HCT116 (cell line): ENCODE results near the gene MAMSTR.

ENCODE experiments used
- CTCF ChIP-seq, 3 experiments: fragments of 200-600 bp in 1 of 3; sonication (generic) in 1 of 3; IDR thresholded peaks in 2 of 3; conservative IDR thresholded peaks in 1 of 3; 2 replicates each; pipeline ENCODE4 v1.5.1; 2012 to 2017; ENCODE audit warnings: low read depth in 2 of 3, low read length in 2 of 3, antibody characterized with exemption in 1 of 3, borderline replicate concordance in 1 of 3, control low read depth in 1 of 3, mild to moderate bottlenecking in 1 of 3, mixed read lengths in 1 of 3, mixed run types in 1 of 3, moderate library complexity in 1 of 3; ENCODE audit not compliant: insufficient read depth in 1 of 3
- ELF1 ChIP-seq: IDR thresholded peaks from 2 replicates; pipeline ENCODE4 v1.6.1; 2012; ENCODE audit warnings: low read depth, borderline replicate concordance
- EZH2 ChIP-seq: fragments of 200-600 bp; sonication (generic); IDR thresholded peaks from 2 replicates; pipeline ENCODE4 v1.6.1; 2017; ENCODE audit warnings: antibody characterized with exemption, mixed run types
- EZH2phosphoT487 ChIP-seq: fragments of 200-600 bp; IDR thresholded peaks from 2 replicates; pipeline ENCODE4 v1.6.1; 2018; ENCODE audit warnings: antibody characterized with exemption, borderline replicate concordance
- FOSL1 ChIP-seq: IDR thresholded peaks from 2 replicates; pipeline ENCODE4 v1.6.1; 2012; ENCODE audit warnings: low read depth
- JUND ChIP-seq: IDR thresholded peaks from 2 replicates; pipeline ENCODE4 v1.6.1; 2012
- POLR2A ChIP-seq: IDR thresholded peaks from 2 replicates; pipeline ENCODE4 v1.7.0; 2011; ENCODE audit warnings: borderline replicate concordance; ENCODE audit not compliant: insufficient read depth, insufficient read length; ENCODE audit errors: extremely low read depth
- POLR2AphosphoS5 ChIP-seq: IDR thresholded peaks from 2 replicates; pipeline ENCODE4 v1.6.1; 2011; ENCODE audit warnings: mild to moderate bottlenecking, low read depth, low read length, moderate library complexity
- RAD21 ChIP-seq: IDR thresholded peaks from 2 replicates; pipeline ENCODE4 v1.6.1; 2012; ENCODE audit warnings: low read depth, mild to moderate bottlenecking
- SIN3A ChIP-seq: IDR thresholded peaks from 2 replicates; pipeline ENCODE4 v1.6.1; 2012; ENCODE audit warnings: low read depth
- SRF ChIP-seq: IDR thresholded peaks from 2 replicates; pipeline ENCODE4 v1.6.1; 2012; ENCODE audit warnings: low read depth
- TF ChIP-seq, protein P1 (sequence below): IDR thresholded peaks from 2 replicates; pipeline ENCODE4 v1.6.1; 2012; ENCODE audit warnings: low read depth

GRCh38 chr19:48749571-48750198, 30.2 kb upstream of the MAMSTR start:
- TF ChIP-seq SIN3A = no peak
- TF ChIP-seq JUND = no peak
- no peak for TF ChIP-seq FOSL1
- TF ChIP-seq, protein P1, sequence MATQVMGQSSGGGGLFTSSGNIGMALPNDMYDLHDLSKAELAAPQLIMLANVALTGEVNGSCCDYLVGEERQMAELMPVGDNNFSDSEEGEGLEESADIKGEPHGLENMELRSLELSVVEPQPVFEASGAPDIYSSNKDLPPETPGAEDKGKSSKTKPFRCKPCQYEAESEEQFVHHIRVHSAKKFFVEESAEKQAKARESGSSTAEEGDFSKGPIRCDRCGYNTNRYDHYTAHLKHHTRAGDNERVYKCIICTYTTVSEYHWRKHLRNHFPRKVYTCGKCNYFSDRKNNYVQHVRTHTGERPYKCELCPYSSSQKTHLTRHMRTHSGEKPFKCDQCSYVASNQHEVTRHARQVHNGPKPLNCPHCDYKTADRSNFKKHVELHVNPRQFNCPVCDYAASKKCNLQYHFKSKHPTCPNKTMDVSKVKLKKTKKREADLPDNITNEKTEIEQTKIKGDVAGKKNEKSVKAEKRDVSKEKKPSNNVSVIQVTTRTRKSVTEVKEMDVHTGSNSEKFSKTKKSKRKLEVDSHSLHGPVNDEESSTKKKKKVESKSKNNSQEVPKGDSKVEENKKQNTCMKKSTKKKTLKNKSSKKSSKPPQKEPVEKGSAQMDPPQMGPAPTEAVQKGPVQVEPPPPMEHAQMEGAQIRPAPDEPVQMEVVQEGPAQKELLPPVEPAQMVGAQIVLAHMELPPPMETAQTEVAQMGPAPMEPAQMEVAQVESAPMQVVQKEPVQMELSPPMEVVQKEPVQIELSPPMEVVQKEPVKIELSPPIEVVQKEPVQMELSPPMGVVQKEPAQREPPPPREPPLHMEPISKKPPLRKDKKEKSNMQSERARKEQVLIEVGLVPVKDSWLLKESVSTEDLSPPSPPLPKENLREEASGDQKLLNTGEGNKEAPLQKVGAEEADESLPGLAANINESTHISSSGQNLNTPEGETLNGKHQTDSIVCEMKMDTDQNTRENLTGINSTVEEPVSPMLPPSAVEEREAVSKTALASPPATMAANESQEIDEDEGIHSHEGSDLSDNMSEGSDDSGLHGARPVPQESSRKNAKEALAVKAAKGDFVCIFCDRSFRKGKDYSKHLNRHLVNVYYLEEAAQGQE = no peak
- TF ChIP-seq CTCF (IDR thresholded peaks at IDR 0.05 in 2 of 3, conservative IDR thresholded peaks at IDR 0.05 in 1 of 3; ENCODE audit: borderline replicate concordance in 1 of 3, insufficient read depth in 1 of 3, low read depth in 2 of 3, low read length in 2 of 3) = no peak
- no peak for TF ChIP-seq POLR2A
- no peak for TF ChIP-seq RAD21
- no peak for TF ChIP-seq SRF
- TF ChIP-seq POLR2AphosphoS5 = no peak
- no peak for TF ChIP-seq ELF1
- TF ChIP-seq EZH2 = no peak
- TF ChIP-seq EZH2phosphoT487 = no peak
